HG03342 (cell line): Measurements from ENCODE around the gene PDGFRB.

ENCODE experiments used
- ATAC-seq: cut with Tn5 transposase; IDR thresholded peaks from one replicate; pipeline ENCODE4 v1.9.1; 2021; ENCODE audit warnings: mild to moderate bottlenecking, moderate library complexity; ENCODE audit not compliant: unreplicated experiment

PDGFRB gene

DNA sequence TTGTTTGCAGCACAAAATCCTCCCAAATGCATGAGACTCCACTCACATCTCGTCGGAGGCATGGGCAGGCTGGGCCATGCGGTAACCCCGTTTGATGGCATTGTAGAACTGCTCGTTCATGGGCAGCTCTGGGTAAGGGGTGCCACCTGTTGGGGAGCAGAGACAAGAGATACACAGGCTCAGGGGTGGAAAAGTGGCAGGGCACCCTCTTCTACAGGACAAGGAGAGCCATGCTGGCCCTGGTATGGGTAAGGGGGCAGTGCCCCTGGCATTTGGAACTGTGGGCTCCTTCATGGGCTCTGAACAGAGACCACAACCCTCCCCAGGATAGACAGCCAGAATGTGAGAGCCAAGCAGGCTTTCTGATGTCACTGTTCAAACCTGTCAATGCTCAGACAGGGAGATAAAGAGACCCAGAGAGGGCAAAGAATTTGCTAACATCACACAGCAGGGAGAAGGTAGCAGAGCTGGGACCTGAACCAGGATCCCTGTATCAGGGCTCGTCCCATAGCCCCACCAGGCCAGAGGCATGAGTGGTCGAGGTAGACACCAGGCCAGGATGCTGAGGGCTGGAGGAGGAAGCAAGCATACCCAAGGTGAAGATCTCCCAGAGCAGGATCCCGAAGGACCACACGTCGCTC lies 36.1 kb downstream of the PDGFRB start:
- no peak for ATAC-seq

DNA sequence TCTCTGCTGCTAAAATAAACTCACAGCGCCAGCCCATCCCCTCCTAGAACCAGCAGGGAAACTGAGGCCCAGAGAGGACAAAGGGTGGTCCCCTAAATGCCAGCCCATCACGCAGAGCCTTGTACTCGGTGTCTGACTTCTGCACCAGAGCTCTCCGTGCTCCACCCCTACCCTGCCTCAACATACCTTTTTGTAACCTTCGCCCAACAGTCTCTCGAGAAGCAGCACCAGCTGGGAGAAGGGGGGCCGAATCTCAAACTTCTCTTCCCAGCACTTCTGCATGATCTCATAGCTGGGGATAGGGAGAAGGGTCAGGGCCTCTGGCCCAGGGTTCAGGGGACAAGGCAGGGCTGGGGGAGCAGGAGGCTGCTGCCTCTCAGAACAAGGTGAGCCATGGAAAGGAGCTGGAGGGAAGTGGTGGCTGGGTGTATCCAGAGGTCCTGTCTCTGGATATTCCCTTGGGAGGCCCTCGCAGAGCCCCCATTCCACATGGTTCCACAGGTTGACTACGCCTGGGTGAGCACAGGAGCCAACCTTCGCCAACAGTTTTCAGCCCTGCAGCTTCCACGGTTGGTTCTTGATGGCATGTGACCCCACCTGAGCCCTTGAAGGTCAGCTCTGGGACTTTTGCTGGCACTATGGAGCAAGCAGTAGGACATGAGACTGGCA lies 37.0 kb downstream of the PDGFRB start:
- ATAC-seq = no peak

DNA sequence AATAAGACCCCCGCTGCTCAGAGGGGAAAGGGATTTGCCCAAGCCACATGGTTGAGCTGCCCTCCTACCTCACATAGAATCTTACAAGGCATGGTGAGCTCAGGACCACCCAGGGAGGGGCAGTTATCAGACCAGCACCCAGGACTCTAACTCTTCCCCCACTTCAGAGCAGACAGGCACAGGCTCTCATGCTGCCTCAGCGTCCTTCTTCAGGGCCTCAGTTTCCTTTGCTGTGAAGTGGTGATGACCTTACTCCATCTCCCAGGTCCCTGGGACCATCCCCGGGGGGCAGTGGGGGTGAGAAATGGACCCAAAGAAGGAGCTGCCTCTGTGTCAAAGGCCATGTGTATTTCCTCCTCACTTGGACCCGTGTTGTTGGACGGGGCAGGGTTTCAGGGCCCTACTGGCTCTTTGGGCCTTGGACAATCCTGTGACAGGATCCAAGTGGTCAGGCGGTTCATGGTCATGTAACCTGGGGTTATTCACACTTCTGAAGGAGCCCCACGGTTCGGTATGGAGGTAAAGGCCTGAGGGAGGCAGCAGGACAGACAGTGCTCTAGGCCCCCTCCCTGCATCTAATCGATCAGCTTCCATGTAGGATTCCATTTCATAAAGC lies 37.6 kb downstream of the PDGFRB start:
- no peak for ATAC-seq

DNA sequence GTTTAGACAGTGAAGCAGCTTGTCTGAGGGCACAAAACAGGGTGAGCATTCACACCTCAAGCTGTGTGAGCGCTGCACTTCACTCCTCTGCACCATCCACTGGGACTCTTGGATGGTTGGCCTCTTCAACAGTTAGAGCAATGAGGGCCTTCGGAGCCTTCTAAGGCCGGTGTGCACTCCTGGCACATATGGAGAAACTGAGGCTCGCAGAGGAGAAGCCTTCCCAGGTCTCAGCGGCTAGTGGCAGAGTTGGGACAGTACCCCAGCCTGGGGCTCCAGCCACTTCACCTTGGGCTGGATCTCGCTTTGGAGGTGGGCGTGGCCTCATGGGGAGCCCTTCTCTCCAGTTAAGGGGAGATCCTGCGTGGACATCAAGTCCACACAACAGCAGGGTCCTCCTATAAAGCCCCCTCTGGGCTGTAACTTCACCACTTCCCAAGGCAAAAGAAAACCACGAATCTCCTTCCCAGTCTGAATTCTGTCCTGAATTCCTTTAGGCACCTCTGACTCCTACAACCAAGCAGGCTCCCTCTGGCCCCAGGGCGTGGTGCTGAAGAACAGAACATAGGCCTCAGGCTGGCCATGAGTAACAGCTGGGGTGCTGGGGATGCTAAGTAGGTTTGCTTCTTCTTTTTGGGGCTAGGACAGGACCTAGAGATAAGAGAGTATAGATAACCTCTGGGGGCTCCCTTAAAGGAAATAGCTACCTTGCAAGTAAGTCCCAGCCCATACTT lies 38.8 kb downstream of the PDGFRB start:
- no peak for ATAC-seq

DNA sequence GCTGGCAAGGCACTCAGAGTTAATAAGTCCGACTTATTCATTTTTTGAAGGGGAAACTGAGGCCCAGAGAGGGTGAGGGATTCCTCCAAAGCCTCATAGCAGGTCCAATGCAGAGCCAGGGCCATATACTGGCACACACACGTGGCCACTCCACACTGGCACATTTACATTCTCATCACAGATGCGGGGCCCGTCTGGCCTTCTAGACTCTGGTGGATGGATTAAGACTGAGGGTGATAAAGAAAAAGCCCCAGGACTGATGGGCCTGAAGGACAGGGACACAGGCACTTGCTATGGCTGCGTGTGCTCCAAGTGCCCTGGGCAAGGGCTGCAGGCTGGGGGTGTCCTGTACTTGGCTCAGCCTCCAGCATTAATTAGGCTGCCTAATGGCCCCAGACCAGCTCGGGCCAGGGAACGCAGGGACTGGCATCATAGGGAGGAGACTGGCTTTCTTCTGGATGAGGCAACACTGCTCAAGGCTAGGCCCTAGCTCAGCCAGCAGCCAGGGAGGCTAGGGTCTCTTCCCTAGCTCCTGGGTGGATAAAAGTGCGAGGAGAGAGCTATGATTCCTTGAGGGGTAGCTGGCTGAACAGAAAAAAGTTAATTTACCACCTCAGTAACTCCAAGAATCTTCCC lies 40.8 kb downstream of the PDGFRB start:
- no peak for ATAC-seq

DNA sequence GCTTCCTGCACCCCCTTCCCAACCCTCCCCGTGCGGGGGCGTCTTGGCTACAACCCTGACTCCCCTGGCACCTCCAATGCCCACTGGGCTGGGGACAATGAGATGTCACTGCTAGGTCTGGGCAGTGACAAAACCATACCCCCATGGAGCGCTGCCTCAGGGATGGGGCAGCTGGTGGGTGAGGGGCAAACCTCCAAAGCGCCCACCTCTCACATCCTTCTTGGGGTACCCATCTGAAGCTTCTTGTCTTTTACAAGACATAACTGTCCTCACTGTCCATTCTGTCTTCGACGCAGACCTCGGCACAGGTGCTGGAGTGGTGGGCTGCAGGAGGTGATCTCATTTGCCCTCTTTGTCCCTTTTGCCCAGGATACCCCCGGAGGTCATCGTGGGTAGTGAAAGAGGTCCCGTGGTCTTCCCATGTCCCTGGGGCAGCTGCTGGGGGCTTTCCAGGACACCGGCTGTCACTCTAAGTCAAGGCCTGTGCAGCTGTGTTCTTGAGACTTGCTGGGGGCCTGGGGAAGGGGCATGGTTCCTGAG lies 41.5 kb downstream of the PDGFRB start:
- no peak for ATAC-seq

DNA sequence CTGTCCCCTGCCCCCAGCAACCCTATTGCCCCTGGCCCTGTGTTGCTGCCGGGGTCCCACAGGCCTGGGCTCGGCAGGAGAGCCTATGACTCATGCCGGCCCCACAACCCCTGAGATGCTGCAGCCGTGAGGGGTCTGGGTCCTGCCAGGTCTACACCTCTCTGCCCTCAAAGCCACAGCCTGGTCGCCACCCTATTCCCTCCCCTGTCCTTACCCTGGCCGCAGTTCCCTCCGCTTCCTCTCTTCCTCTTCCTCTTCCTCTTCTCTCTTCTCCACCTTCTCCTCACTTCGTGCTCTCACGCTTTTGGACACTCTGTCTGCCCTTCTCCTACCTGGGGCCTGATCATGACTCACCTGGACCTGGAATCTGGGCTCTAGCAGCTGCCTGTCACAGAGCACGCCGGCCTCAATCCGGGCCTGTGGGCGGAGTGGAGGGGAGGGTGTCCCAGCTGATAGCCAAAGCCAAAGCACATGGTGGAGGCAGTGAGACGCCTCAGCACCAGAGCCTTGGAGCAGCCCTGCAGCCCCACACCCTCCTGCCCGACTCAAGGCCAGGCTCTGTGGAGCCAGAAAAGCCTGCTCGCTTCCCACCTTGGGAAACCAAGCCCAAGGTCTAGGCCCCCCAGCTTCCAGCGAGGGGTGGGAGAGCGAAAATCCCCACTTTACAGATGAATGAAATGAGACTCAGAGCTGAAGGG lies 42.4 kb downstream of the PDGFRB start:
- ATAC-seq = no peak

DNA sequence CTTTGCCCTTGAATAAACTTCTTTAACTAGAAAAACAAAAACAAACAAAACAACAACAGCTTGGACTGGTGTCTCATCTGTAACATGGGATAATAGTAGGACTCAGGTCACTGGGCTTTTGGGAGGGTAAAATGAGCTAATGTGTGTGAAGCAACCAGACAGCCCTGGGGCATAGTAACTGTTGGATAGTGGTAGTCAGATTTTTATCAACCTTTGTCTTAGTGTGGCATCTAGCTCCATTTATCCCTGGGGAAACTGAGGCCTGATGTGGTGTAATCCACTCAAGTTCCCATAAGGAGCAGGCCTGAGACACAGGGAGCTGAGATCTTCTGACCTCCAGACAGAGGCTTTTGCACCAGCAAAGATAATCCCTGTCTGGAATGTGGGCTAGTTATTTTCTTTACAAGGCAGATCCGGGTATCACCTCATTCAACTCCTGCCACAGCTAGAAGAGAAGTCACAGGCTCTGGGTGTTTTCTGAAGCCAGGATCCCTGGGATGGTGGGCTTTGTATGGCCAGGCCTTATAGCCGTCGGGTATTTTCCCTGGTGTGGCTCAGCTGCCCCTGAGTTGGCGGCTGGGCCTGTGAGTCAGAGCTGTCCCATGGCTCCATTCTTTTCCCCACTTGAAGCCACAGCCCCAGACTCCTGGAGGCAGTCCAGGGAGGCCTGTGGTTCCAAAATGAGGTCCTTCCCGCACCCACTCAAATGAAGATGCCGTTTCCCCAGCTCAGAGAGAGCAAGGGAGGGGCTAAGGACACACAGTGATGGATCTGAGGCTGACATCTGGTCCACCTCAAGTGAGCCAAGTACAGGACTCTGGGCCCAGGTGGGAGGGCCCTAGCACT lies 43.2 kb downstream of the PDGFRB start:
- ATAC-seq = no peak

DNA sequence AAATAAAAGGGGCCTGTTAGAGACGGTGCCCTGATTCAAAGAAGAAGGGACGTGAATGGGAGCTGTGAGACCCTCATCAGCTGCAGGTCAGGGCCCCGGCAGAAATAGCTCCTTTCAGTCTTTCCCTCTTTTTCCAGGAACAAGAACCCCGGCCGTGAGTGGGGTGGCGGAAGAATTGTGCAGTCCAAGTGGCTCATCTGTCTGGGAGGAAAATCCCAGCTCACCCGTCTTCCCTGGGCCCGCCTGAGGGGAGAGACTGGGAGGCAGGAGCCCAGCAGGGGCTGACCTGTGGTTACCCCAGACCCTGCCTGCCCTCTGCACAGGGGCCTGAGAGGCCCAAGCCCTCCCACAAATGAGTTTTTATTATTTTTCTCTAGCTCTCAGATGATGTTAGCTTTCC lies 44.5 kb downstream of the PDGFRB start:
- no peak for ATAC-seq

DNA sequence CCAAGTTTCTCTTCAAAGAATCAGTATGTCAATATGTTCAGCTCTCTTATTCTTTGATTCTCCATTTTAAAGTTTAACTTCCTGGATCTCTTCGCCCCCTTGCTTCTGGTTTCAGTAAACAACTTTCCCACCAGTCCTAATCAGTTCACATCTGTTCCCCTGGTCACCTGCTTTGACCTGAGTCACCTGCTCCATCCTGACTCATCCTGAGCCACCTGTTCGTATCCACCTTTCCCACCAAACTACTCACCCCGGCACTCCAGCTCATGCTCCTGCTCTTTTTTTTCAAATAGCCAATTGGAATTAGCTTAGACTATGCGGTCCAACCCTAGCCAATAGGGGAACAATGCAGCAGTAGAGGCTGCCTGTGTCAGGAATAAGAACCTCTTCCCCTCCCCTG lies 45.7 kb downstream of the PDGFRB start:
- no peak for ATAC-seq

DNA sequence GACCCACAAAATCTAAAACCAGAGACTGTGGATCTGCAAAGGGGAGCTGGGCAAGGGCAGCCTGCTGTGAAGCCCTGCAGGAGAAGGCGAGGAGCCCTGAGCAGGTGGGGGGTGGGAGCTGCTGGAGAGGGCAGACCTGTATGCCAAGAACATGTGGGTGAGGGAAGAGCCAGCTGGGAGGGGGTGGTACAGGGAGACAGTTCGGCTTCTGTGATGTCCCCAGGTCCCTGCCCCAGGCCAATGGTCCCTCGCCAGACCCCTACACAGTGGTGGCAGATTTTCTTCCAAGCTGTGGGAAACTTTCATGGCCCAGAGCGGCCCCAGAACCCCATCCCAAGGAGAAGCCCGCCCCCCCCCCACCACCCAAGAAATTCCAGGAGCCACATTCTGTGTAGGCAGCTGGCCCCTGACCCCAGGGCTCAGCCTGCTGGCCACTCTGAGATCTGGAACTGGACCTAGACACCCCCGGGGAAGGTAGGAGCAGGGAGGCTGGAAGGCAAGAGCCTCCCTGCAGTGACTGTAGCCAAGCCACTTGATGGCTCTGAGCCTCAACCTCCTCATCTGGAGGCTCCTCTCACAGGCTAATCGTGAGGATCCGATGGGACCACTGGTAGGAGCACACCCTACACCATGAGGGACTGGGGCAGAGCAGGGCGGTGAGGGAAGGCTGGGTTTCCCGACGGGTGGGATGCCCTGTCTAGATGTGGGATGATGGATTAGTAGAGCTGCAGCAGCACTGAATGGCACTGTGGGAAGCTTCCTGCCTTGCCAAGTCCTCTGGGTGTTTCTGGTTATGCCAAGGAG lies 46.7 kb downstream of the PDGFRB start:
- ATAC-seq = no peak

DNA sequence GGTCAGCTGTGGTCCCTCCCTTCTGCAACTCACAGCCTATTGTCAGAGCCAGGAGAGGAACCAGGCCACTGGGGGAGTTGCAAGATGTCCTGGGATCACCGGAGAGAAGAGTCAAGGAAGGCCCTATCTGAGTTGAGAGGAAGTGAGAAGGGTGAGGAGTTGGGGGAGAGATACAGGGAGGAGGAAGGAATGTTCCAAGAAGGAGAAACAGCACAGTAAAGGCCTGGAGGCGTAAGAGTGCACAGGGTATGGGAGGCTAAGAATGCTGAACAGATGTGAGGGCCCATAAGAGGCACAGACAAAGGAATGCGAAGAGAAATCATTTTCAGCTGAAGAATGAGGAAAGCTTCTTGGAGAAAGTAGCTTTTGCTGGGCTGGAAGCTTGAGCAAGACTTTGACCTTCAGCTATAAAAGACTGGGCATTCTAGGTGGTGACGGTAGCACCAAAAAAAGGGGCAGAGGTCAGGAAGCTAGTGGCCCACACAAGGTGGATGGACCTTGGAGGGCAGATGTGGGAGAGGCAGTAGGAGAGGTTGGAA lies 47.7 kb downstream of the PDGFRB start:
- ATAC-seq = no peak

DNA sequence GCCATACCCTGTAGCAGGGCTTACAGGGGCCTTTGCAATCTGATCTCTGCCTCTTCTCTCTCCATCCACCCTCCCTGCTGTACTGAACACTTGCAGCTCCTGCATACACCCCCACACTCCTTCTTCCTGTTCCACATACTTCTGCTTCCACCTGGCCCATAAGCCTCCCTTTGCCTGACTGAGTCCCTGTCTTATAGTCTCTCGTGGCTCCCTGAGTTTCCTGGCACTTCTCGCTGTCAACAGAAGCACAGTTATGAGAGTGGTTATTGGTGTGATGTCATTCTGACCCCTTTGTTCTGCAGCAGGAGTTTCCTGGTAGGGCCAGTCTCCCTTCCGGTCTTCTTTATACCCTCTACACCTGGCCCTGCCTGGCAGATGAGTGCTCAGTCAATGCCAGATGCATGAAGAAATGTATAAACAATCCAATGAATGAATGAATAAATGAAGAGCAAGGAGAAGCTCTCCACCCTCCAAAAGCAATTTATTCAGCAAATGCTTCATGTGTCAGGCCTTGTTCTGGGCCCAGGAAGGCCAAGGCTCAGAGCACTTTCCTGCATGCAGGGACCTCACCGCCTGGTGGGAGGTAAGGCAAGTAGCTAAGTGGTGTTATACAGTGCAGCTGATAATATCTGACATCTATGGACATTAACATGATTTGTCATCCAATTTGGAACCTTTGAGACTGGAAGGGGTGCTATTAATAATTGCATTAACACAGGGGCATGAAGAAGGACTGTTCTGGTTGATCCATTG lies 48.8 kb downstream of the PDGFRB start:
- ATAC-seq = no peak

DNA sequence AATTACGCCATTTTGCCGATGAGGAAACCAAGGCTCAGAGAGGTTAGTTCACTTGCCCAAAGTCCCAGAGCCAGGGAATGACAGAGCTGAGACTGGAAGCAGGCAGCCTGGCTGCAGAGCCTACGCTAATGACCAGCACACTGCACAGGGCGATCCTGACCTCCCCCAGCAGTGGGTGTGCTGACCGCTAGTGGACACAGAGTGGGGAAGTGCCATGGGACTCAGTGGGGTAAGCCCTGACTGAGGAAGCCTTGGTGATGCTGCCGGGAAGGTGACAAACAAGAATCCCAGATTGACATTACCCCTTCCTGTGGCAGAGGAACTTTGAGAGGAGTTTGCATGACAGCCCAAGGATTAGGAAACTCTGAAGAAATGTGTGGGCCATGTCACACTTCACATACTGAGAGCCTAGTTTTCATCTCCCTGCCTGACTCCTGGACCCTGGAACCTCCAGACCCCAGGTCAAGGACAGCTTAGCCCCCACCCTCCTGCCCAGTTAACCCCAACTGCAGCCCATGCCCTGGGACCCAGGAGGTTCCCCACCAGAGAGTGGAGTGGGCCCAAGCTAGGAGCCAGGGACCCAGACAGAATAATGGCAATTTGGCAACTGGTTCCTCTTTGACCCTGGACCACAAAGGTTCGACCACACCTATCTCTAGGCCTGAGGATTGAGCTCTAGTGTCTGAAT lies 49.6 kb downstream of the PDGFRB start:
- ATAC-seq = no peak

DNA sequence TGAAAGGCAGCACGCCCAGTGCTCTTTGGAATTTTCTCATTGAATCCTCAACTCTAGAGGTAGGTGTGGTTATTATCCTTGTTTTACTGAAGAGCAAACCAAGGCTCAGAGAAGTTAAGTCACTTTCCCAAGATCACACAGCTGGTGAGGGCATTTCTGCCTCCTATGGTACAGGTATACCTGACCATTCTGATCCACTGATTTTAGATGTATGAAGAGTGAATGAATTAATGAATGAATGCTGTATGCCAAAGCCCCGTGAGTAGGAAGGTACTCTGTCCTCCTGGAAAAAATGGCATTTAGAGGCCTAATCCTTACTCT lies 51.1 kb downstream of the PDGFRB start:
- no peak for ATAC-seq

DNA sequence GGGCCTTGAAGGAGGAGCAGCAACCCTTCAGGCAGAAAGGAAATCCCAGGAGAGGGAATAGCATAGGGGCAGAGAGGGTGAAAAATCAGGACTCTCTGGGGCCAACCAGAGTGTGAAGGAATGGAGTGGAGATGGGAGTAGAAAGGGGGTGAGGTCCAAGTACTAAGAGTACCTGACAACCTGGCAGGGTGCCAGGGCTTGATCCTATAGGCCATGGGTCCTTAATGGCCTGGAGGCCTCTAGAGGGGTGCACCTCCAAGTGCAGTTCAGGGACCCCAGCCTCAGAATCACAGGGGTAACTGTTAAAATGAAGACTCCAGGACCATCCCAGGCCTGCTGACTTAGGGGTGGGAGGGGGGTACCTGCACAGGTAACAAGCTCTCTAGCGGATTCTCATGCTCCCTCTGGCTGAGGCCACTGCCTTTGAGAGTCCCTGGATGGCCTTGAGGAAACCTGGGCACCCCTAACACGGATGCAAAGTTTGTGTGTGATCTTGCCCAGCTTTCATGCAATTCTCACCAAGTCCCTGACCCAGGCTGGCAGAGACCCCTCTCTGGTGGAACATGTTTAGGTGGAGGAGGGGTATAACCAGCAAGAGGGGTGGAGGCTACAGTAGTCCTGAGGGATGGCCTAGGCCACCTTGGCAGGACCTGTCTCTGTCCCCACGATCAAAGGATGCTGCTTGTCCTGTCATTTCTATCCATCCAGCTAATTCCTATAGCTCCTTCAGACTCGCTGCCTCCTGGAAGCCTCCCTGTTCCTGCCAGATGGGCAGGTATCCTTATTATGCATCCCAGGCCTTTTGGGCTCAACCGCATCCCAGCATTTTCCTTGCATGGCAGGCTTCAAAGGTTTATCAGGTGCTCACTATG lies 51.7 kb downstream of the PDGFRB start:
- ATAC-seq = no peak
